GM18951 (cell line): ENCODE results near the gene NPIPB13.
"Not testable (repeated sequence)": the region's sequence is repeated elsewhere in the genome, so short reads cannot be mapped to it uniquely, and the experiment has no call there.

Experiments used
- in situ Hi-C: fragments of 300-500 bp; cut with MboI; formaldehyde crosslinking; loops from one replicate; pipeline ENCODE4 v1.12.0; 2022; ENCODE audit warnings: low sequenced_read_pairs, mixed read lengths, inconsistent platforms; ENCODE audit not compliant: unreplicated experiment

The NPIPB13 gene

DNA sequence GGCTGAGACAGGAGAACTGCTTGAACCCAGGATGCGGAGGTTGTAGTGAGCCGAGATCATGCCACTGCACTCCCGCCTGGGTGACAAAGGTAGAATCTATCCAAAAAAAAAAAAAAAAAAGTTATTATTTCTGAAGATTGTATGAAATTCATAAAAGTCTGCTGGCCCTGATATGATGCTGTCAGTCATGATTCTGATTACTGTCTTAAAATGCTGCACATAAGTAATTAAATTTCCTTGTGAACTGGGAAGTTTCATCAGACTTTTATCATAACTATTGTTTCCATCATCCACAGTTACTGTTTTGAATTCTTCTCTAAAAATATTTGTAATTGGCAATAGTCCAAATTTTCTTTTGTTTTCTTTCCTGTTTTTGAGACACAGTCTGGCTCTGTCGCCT, at the start of gene NPIPB13:
TSS of gene NPIPB13 (minus strand) at position 101 of the 400 bp plus-strand sequence. CDS start 2,906 bp downstream, outside the sequence.
- in situ Hi-C loops, result not testable (repeated sequence)

DNA sequence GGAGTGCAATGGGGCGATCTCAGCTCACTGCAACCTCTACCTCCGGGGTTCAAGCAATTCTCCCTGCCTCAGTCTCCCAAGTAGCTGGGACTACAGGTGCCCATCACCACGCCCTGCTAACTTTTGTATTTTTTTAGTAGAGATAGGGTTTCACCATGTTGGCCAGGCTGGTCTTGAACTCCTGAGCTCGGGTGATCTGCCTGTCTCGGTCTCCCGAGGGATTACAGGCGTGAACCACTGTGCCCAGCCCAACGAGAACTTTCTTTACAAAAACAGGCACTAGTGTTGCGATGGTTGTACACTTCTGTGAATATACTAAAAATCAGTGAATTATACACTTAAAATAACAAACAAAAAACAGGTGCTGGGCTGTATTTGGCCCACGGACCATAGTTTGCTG, 34.1 kb upstream of the NPIPB13 start:
- in situ Hi-C loops, result loop anchor here (25.0 kb wide), 1 partner anchor 845 kb away; no protein-coding TSS in a partner anchor

DNA sequence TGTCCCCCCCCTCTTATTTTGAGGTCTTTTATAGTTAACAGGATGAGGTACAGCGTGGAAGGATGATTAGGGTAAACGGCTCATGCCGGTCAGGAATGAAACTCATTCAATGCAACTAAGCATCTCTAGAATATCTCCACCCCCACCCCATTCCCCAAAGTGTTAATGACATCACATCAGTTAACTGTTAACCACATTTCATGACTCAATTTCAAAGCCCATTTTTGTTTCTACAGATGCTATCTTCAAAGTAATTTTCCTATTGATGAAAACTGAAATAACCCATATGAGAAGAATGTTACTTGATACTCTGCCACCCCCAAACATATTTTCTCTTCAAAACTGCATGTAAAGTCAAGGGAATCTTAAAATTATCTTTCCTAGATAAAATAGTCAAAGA, 30.2 kb upstream of the NPIPB13 start:
- in situ Hi-C loops, result loop anchor here (25.0 kb wide), 1 partner anchor 841 kb away; no protein-coding TSS in a partner anchor

GRCh38 chr16:30217082-30217481, 31.2 kb downstream of the NPIPB13 start:
- in situ Hi-C loops, result loop anchor here (25.0 kb wide), 1 partner anchor 195 kb away; the partner anchor contains the start of gene ZNF771

GRCh38 chr16:30211414-30211813, 36.9 kb downstream of the NPIPB13 start:
- in situ Hi-C loops, result loop anchor here (25.0 kb wide), 1 partner anchor 201 kb away; the partner anchor contains the start of gene ZNF771

DNA sequence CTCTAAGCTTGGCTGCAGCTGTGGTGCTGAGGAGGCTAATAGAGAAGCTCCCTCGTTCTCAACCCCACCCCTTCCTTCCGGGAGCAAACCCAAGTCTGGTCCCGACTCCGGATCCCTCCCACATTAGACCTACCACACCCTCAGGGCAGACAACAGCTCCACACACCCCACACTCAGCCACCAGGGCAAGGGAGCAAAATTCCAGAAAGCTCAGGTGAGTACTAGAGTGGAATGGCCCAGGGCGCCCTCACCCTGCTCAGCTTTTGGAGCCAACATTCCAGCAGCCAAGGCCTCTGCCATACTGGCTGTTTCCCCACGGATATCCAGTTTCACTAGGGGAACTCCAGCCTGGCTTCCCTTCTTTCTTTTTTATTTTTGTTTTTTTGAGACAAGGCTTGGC, 39.2 kb downstream of the NPIPB13 start:
- in situ Hi-C loops, result loop anchor here (25.0 kb wide), 1 partner anchor 203 kb away; the partner anchor contains the start of gene ZNF771

DNA sequence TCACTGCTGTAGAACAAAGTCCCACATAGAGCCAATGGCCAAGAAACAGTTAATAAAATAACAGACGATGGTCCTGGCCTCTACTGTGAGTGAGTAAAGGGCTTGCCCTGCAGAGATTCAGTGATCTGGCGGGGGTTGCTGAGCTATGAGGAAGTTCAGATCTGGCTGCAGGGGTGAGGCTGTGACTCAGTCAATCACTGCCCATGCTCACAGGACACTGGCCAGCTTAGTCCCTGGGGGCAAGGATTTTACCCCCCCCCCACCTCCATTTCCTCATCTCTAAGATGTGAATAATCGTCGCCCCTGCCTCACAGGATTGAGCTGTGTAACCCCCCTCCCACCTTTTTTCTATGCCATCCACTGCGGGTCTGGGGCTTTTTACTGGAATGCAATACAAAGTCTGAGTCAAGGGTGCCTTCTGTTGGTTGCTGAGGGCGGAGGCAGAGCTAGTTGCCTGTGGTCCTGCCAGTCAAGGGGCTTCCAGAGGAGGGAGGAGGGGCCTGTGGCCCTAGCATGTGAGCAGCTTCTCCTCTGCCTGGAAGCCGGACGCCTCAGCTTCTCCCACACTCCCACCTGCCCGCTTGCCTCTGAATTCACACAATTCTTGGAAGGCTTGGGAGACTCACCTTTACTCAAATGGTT, 41.1 kb downstream of the NPIPB13 start:
- in situ Hi-C loops, result loop anchor here (25.0 kb wide), 1 partner anchor 205 kb away; the partner anchor contains the start of gene ZNF771

GRCh38 chr16:30206252-30206651, 42.0 kb downstream of the NPIPB13 start:
- in situ Hi-C loops, result loop anchor here (25.0 kb wide), 1 partner anchor 206 kb away; the partner anchor contains the start of gene ZNF771

DNA sequence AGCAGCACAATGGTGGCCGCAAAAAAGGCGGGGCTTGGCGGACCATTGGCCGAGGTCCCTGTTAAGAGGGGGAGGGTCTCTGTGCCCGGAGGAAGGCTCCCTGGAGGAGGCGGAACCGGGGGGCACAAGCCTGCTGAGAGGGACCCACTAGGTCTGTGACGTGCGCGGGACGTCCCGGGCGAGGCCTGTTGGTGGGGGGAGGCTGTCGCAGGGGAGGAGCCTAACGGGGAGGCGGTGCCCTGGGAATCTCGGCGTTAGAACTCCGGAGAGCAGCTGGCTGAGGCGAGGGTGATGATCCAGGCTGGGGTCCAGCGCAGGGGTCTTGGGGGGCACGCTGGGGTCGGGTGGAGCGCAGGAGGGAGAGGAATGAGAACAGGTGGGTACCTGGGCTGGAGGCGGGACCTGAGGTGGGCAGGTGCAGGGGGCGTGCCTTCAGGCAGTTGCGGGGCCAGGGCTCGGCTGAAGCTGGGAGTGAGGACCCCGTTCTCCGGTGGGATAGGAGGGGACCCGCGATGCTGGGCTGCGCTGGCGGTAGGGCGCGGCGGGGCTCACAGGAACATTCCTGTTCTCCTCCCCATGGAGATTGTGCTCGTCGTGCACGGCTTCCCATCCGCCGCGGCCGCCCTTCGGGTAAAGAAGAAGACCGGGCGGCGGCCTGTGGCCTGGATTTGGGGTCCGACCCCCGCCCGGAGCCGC, 42.6 kb downstream of the NPIPB13 start:
- in situ Hi-C loops, result loop anchor here (25.0 kb wide), 1 partner anchor 207 kb away; the partner anchor contains the start of gene ZNF771

DNA sequence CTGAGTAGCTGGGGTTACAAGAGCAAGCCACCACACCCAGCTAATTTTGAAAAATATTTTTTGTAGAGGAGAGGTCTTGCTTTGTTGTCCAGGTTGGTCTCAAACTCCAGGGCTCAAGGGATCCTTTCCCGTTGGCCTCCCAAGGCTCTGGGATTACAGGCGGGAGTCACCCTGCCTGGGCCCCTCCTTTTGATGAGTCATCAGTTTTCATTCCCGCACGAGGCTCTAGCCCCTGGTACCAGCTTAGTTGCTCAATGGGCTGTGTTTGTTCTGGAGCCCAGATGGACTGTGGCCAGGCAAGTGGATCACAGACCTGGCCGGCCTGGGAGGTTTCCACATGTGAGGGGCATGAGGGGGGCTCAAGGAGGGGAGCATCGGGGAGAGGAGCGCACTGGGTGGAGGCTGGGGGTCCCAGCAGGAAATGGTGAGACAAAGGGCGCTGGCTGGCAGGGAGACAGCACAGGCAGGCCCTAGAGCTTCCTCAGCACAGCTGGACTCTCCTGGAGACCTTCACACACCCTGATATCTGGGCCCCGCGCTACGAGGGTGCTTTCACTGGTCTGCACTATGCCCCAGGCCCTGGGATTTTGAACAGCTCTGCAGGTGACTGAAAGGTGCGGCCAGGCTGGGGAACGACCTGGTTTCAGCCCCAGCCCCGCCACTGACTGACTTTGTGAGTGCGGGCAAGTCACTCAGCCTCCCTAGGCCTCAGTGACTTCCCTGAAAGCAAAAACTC, 48.5 kb downstream of the NPIPB13 start:
- in situ Hi-C loops, result loop anchor here (25.0 kb wide), 1 partner anchor 213 kb away; the partner anchor contains the start of gene ZNF771

- in situ Hi-C loops, result not testable (repeated sequence)
Observed at GRCh38 chr16:30199049-30199448, 49.2 kb downstream of the NPIPB13 start, which contains the start of gene SULT1A3. SULT1A3 (plus strand) TSS chr16:30199255; CDS start chr16:30200729, 1,474 bp downstream.
